Common myeloid progenitor, CD34-positive (primary cell): Measurements from ENCODE around the gene ARVCF.

ENCODE experiments used
- CTCF ChIA-PET: fragments of 350-600 bp; sonication (Branson Sonifier 250); formaldehyde crosslinking; loops from one replicate; lab custom pipeline; 2021; ENCODE audit warnings: antibody characterized with exemption; lab: Charles Lee
- POLR2A ChIA-PET: fragments of 350-600 bp; sonication (Branson Sonifier 250); formaldehyde crosslinking; loops from one replicate; lab custom pipeline; 2021; ENCODE audit warnings: antibody characterized with exemption; lab: Charles Lee
- DNase-seq, 3 donors: peaks; one replicate each; pipeline versions ENCODE4 v3.0.0 to v3.0.0-alpha.2; 2013
- H3K27ac ChIP-seq, 2 experiments: 1 replicate in 1 of 2; 2 replicates in 1 of 2; pipeline ENCODE4 v1.7.0; 2013; ENCODE audit warnings: inconsistent platforms in 2 of 2, low read length in 2 of 2, mild to moderate bottlenecking in 2 of 2, low read depth in 1 of 2, moderate library complexity in 1 of 2; ENCODE audit not compliant: severe bottlenecking in 2 of 2, insufficient read depth in 1 of 2, poor library complexity in 1 of 2
- H3K27me3 ChIP-seq, 5 experiments: replicated peaks in 2 of 5; 1 replicate in 3 of 5; 2 replicates in 2 of 5; pipeline versions ENCODE4 v1.6.1 to v1.7.0; 2013; ENCODE audit warnings: low read length in 4 of 5, mild to moderate bottlenecking in 2 of 5, moderate library complexity in 2 of 5, inconsistent platforms in 1 of 5; ENCODE audit not compliant: insufficient read depth in 5 of 5, control insufficient read depth in 4 of 5
- H3K36me3 ChIP-seq, 4 experiments: 1 replicate in 2 of 4; 2 replicates in 2 of 4; pipeline versions ENCODE4 v1.6.1 to v1.7.0; 2013; ENCODE audit warnings: low read length in 3 of 4, control low read depth in 1 of 4, mild to moderate bottlenecking in 1 of 4; ENCODE audit not compliant: control insufficient read depth in 4 of 4, insufficient read depth in 4 of 4
- H3K4me1 ChIP-seq, 4 experiments: 1 replicate in 3 of 4; 2 replicates in 1 of 4; pipeline versions ENCODE4 v1.6.1 to v1.7.1; 2013; ENCODE audit warnings: low read length in 3 of 4, mild to moderate bottlenecking in 3 of 4, control low read depth in 1 of 4, inconsistent platforms in 1 of 4, moderate library complexity in 1 of 4; ENCODE audit not compliant: control insufficient read depth in 4 of 4, insufficient read depth in 4 of 4; ENCODE audit errors: control extremely low read depth in 1 of 4
- H3K4me3 ChIP-seq, 7 experiments: 1 replicate in 4 of 7; 2 replicates in 3 of 7; pipeline versions ENCODE4 v1.5.1 to v1.7.0; 2013; ENCODE audit warnings: mild to moderate bottlenecking in 7 of 7, low read length in 6 of 7, moderate library complexity in 6 of 7, inconsistent platforms in 2 of 7, low read depth in 2 of 7, control low read depth in 1 of 7; ENCODE audit not compliant: insufficient read depth in 4 of 7, control insufficient read depth in 1 of 7; ENCODE audit errors: extremely low read depth in 1 of 7
- H3K9me3 ChIP-seq, 5 experiments: 1 replicate in 4 of 5; 2 replicates in 1 of 5; pipeline versions ENCODE4 v1.6.1 to v1.7.1; 2013; ENCODE audit warnings: low read length in 4 of 5, mild to moderate bottlenecking in 2 of 5, inconsistent platforms in 1 of 5, low read depth in 1 of 5, moderate library complexity in 1 of 5; ENCODE audit not compliant: control insufficient read depth in 4 of 5, insufficient read depth in 2 of 5; ENCODE audit errors: control extremely low read depth in 1 of 5
- WGBS: methylation state at CpG from one replicate; pipeline ENCODE4 v1.1.5; 2013; ENCODE audit not compliant: insufficient coverage; 5-methylcytosine and 5-hydroxymethylcytosine counted together

Gene ARVCF

DNA sequence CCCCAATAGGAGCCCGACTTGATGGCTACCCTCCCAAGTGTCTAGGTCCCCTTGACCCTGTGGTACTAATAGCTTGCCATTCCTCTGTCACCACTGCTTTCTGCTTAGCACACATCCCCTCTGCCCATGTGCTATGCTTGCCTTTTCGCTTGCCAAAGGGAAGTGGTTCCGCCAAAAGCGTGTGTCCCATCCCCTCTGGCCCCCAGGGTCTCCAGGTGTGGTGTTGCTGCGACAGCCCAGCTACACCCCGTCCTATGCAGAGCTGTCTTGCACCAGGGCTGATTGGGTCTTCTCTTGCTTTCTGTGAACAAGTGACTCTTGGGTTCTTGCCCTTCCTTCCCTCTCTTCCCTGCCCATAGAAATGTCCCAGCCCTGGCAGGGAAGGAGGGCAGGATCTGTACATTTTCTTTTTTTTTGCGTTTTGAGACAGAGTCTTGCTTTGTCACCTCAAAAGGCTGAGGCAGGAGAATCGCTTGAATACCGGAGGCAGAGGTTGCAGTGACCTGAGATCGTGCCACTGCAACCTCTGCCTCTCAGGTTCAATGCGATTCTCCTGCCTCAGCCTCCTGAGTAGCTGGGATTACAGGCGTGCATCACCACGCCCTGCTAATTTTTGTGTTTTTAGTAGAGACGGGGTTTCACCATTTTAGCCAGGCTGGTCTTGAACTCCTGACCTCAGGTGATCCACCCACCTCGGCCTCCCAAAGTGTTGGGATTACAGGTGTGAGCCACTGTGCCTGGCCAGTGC lies 8.2 kb upstream of the ARVCF start:
- CTCF ChIA-PET = interaction anchor here (0.9 to 4.8 kb wide), 4 partner anchors 9 to 59 kb away, joined by 3 to 20 read pairs (median 5); no protein-coding TSS in a partner anchor
- H3K36me3 ChIP-seq = peaks cover 0 to 13% (median 7%) of the 10 kb centered on the region in 4 experiments
- H3K9me3 ChIP-seq = no peaks in the 10 kb centered on the region
- WGBS = 97% methylated on average over 13 of the region's 15 CpGs
- H3K27ac ChIP-seq = peak overlapping the region in 1 of 2 experiments; percentile 20
- no peak for DNase-seq
- POLR2A ChIA-PET = no interaction called here
- no peak overlapping the region for H3K4me3 ChIP-seq
- H3K4me1 ChIP-seq = peaks cover 12 to 54% (median 37%) of the 10 kb centered on the region in 4 experiments
- H3K27me3 ChIP-seq = no peaks in the 10 kb centered on the region

DNA sequence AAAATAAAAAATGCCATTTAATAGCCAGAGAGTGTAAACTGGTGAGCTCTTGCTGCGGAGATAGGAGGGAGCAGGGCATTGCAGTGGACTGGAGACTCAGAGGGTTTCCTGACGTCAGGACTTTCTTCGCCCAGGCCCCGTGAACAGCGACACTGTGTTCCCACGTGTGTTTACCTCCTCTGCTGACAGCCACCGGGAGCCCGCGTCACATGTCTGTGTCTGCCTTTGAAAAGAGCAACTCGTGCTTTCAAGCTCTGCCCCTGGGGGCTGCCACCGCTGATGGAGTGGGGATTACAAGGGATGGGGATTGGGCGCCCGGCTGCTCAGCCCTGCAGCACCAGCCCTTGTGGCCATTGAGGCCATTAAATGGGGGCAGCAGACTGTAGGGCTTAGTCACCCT lies 7.6 kb upstream of the ARVCF start:
- 95% methylated on average over 9 of the region's 13 CpGs for WGBS
- peaks cover 12 to 48% (median 37%) of the 10 kb centered on the region in 4 experiments for H3K4me1 ChIP-seq
- H3K36me3 ChIP-seq = peaks cover 0 to 13% (median 7%) of the 10 kb centered on the region in 4 experiments
- no peaks in the 10 kb centered on the region for H3K9me3 ChIP-seq
- no peak for DNase-seq
- no peak overlapping the region for H3K4me3 ChIP-seq
- POLR2A ChIA-PET = no interaction called here
- CTCF ChIA-PET = interaction anchor here (0.9 to 4.8 kb wide), 4 partner anchors 9 to 59 kb away, joined by 3 to 20 read pairs (median 5); no protein-coding TSS in a partner anchor
- no peaks in the 10 kb centered on the region for H3K27me3 ChIP-seq
- peak overlapping the region in 1 of 2 experiments; percentile 20 for H3K27ac ChIP-seq

DNA sequence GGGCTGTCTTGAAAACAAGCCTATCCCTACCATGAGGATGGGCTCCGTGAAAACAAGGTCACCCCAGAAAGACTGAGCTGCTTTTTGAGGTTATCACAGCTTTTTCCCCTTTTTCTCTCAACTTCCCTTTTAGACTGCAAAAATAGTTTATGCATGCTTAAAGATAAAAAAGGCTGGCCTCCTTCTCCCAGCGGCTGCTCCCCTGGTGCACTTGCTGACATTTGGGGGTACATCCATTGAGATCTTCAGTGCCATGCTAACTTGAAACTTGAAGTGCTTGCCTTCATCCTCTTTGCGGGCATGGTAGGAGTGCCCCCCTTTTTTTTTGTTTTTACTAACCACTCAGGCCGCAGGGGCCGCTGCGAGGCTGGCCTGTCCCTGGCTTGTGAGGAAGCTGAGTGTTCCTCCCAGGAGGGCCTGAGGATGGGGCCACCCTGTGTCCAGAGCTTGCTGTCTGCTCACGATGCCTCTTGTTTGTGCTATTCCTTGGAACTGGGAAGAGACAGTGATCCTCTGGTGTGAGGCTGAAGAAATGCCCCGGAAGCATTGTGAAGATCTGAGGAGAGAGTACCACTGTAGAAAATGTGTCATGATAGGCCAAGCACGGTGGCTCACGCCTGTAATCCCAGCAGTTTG lies 6.5 kb upstream of the ARVCF start:
- Histone ChIP-seq H3K36me3 (peaks cover 0 to 13% (median 7%) of the 10 kb centered on the region in 4 experiments), H3K27me3 (peaks cover 0 to 8% (median 5%) of the 10 kb centered on the region in 5 experiments), H3K9me3 (no peaks in the 10 kb centered on the region), H3K4me1 (peaks cover 12 to 41% (median 37%) of the 10 kb centered on the region in 4 experiments), H3K27ac (peak overlapping the region in 1 of 2 experiments; percentile 88), H3K4me3 (peak overlapping the region in 4 of 7 experiments; percentile 5 to 96 (median 66))
- peak in 2 of 3 donors; percentile 46 to 58 for DNase-seq
- POLR2A ChIA-PET = interaction anchor here (1.1 kb wide), 1 partner anchor 91 kb away, joined by 3 read pairs; no protein-coding TSS in a partner anchor
- 21% methylated on average over 8 of the region's 10 CpGs for WGBS
- CTCF ChIA-PET = interaction anchor here (1.1 to 2.4 kb wide), 7 partner anchors 9 to 56 kb away, joined by 3 to 19 read pairs (median 4); no protein-coding TSS in a partner anchor

DNA sequence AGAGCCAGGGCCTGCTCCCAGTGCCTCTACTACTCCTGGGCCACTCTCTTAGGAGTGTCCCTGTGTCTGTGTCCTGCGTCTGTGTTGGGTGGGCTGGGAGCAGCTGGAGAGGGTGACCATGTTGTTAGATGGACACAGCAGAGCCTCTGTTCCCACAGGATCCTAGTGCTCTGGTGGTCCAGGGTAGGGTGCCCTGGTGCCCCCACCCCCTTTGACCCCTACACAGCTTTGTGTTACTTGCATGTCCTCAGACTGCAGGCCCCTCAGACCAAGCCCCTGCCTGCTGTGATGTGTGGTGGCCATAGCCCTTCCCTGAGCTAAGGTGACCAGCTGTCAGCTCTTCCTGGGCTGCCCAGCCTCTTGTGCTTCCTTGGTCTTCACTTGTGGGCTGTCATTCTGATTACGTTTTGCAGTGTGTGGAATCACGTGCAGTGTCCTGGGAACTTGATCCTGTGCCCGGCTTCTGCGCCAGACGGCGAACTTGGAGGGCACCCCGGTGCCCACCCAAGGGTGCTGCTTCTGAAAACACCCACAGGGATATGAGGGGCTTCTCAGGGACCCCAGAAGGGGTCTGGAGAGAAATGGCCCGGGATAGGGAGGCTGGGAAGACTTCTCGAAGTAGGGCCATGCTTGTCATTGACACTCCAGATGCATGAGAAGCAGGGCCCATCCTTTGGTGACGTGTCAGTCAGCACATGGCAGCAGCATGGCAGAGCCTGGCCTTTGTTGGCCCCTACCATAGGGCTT lies 5.8 kb upstream of the ARVCF start:
- no peak for DNase-seq
- WGBS = 88% methylated on average over 11 of the region's 11 CpGs
- H3K36me3 ChIP-seq = peaks cover 0 to 13% (median 7%) of the 10 kb centered on the region in 4 experiments
- ChIA-PET POLR2A (interaction anchor here (0.5 to 1.1 kb wide), 2 partner anchors 57 to 90 kb away, joined by 3 read pairs; no protein-coding TSS in a partner anchor), CTCF (interaction anchor here (0.8 to 2.4 kb wide), 11 partner anchors 9 to 89 kb away, joined by 3 to 19 read pairs (median 4); no protein-coding TSS in a partner anchor)
- peak overlapping the region in 1 of 2 experiments; percentile 88 for H3K27ac ChIP-seq
- peaks cover 12 to 43% (median 40%) of the 10 kb centered on the region in 4 experiments for H3K4me1 ChIP-seq
- no peaks in the 10 kb centered on the region for H3K9me3 ChIP-seq
- H3K27me3 ChIP-seq = peaks cover 0 to 15% (median 11%) of the 10 kb centered on the region in 5 experiments
- peak overlapping the region in 6 of 7 experiments; percentile 80 to 96 (median 85) for H3K4me3 ChIP-seq

DNA sequence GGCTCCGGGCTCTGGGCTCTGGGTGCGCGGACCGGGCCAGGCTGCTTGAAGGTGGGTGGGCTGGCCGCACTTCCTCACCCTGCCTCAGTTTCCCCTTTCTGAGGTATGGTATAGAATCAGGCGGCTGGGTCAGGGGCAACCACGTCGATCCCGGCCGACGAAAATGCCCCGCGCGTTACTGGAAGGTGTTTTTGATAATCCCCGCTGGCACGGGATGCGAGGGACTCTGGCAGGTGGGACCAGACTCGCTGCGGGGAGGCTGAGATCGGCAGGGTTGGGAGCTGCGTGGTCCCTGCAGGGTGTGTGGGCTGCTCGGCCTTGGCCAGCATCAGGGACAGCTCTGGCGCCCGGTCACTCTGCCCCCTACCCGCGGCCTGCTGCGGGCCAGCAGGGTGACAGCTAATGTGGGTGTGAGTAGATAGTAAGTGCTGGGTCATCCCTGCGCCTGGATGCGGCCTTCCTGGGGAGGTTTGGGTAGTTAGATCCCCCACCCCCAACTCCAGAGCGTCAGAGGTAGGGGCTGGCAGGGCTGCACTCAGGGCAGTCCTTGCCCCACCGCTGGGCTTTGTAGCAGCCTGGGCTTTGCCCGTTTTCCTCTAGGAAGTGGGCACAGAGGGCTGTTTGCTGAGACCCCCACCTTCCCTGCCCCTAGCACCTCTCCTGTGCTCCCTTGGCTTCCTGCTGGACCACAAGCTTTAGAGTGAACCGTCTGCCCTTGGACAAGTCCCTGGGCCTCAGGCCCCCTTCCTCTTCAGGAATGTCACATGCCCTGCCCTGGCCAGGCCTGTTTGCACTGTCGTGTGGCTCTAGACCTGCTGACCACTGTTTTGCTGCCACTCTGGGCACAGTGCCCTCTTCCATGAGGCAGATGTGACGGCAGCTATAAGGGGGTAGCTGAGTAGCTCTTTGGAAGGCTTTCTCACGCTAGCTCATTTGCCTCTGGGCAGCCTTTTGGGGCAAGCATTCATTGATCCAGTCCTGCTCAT lies 4.9 kb upstream of the ARVCF start:
- WGBS = 6% methylated on average over 30 of the region's 36 CpGs
- ChIA-PET CTCF (interaction anchor here (0.8 to 2.4 kb wide), 10 partner anchors 8 to 90 kb away, joined by 3 to 19 read pairs (median 4); no protein-coding TSS in a partner anchor), POLR2A (interaction anchor here (0.5 kb wide), 1 partner anchor 58 kb away, joined by 3 read pairs; no protein-coding TSS in a partner anchor)
- DNase-seq = peak in 1 of 3 donors; percentile 38
- Histone ChIP-seq H3K9me3 (no peaks in the 10 kb centered on the region), H3K27me3 (peaks cover 0 to 18% (median 12%) of the 10 kb centered on the region in 5 experiments), H3K27ac (peak overlapping the region; percentile 54 to 88), H3K4me3 (peak overlapping the region; percentile 69 to 96 (median 83)), H3K36me3 (peaks cover 0 to 11% (median 5%) of the 10 kb centered on the region in 4 experiments), H3K4me1 (peaks cover 12 to 49% (median 46%) of the 10 kb centered on the region in 4 experiments)
